Naive thymus-derived CD4-positive, alpha-beta T cell (primary cell): ENCODE data around the gene IRAK2. TPM values are rescaled to one million over a fixed set of nuclear protein-coding genes. Genes with fewer than 3 reads are reported as not detected.

Experiments
- ATAC-seq: fragments of 150-1000 bp; cut with Tn5 transposase; 2 replicates; pipeline ENCODE4 v1.10.0; 2021; ENCODE audit warnings: mild to moderate bottlenecking, moderate library complexity
- CTCF ChIA-PET: fragments of 350-600 bp; sonication (Branson Sonifier 250); formaldehyde crosslinking; loops from one replicate; lab custom pipeline; 2021; ENCODE audit warnings: antibody characterized with exemption; lab: Charles Lee
- POLR2A ChIA-PET: fragments of 350-600 bp; sonication (Branson Sonifier 250); formaldehyde crosslinking; loops from one replicate; lab custom pipeline; 2021; ENCODE audit warnings: antibody characterized with exemption, inconsistent platforms; lab: Charles Lee
- DNase-seq, 9 donors: peaks; one replicate each; pipeline versions ENCODE4 v3.0.0 to v3.0.0-alpha.2; 2020 to 2022; ENCODE audit warnings: mixed read lengths in 1 of 9
- H3K27ac ChIP-seq: one replicate; pipeline ENCODE4 v1.7.0; 2013; ENCODE audit warnings: mild to moderate bottlenecking, low read depth, low read length, moderate library complexity
- H3K27me3 ChIP-seq, 2 donors: one replicate each; pipeline ENCODE4 v1.7.0; 2013; ENCODE audit warnings: low read length in 2 of 2, mild to moderate bottlenecking in 2 of 2, moderate library complexity in 2 of 2; ENCODE audit not compliant: control insufficient read depth in 2 of 2, insufficient read depth in 2 of 2
- H3K36me3 ChIP-seq, 3 experiments: 1 replicate in 2 of 3; 2 replicates in 1 of 3; pipeline ENCODE4 v1.7.0; 2013; ENCODE audit warnings: low read length in 3 of 3, mild to moderate bottlenecking in 3 of 3, moderate library complexity in 1 of 3; ENCODE audit not compliant: insufficient read depth in 3 of 3, control insufficient read depth in 2 of 3
- H3K4me1 ChIP-seq, 2 donors: one replicate each; pipeline ENCODE4 v1.7.0; 2013; ENCODE audit warnings: low read length in 2 of 2, mild to moderate bottlenecking in 2 of 2, moderate library complexity in 1 of 2; ENCODE audit not compliant: control insufficient read depth in 2 of 2, insufficient read depth in 2 of 2
- H3K4me3 ChIP-seq: 2 replicates; pipeline ENCODE4 v1.7.0; 2013; ENCODE audit warnings: mild to moderate bottlenecking, low read length
- H3K9me3 ChIP-seq, 3 experiments: 1 replicate in 2 of 3; 2 replicates in 1 of 3; pipeline ENCODE4 v1.7.0; 2013; ENCODE audit warnings: low read length in 3 of 3; ENCODE audit not compliant: control insufficient read depth in 2 of 3
- H3K27ac Mint-ChIP-seq, 9 donors: one replicate each; pipeline ENCODE4 v1.8.0; 2020 to 2022; ENCODE audit warnings: mixed read lengths in 9 of 9, mild to moderate bottlenecking in 8 of 9, moderate library complexity in 5 of 9, inconsistent platforms in 2 of 9
- H3K27me3 Mint-ChIP-seq, 5 donors: one replicate each; pipeline ENCODE4 v1.8.0; 2021 to 2022; ENCODE audit warnings: mixed read lengths in 5 of 5, mild to moderate bottlenecking in 1 of 5
- H3K36me3 Mint-ChIP-seq, 5 donors: one replicate each; pipeline ENCODE4 v1.8.0; 2020 to 2022; ENCODE audit warnings: mixed read lengths in 5 of 5, mild to moderate bottlenecking in 3 of 5, inconsistent platforms in 1 of 5
- H3K4me1 Mint-ChIP-seq, 7 donors: one replicate each; pipeline ENCODE4 v1.8.0; 2020 to 2022; ENCODE audit warnings: mixed read lengths in 7 of 7, mild to moderate bottlenecking in 3 of 7, inconsistent platforms in 1 of 7
- H3K4me3 Mint-ChIP-seq, 10 donors: one replicate each; pipeline ENCODE4 v1.8.0; 2020 to 2022; ENCODE audit warnings: mild to moderate bottlenecking in 10 of 10, mixed read lengths in 10 of 10, moderate library complexity in 6 of 10, inconsistent platforms in 2 of 10
- H3K9me3 Mint-ChIP-seq, 11 donors: one replicate each; pipeline ENCODE4 v1.8.0; 2020 to 2022; ENCODE audit warnings: mixed read lengths in 11 of 11, mild to moderate bottlenecking in 4 of 11, inconsistent platforms in 1 of 11, moderate library complexity in 1 of 11
- intact Hi-C, 2 donors: fragments of 100-400 bp; cut with micrococcal nuclease; formaldehyde crosslinking; loops; one replicate each; pipeline ENCODE4 v1.15.1; 2023
- polyA plus RNA-seq, 2 donors: library from polyadenylated mRNA; unstranded; fragments of 300-500 nt; fragmentation: Illumina TruSeq; gene quantifications; one replicate each; pipeline ENCODE4 v1.2.3, GENCODE V29; 2021
- total RNA-seq, 6 experiments: library from RNA in 5 of 6; stranded (reverse) in 5 of 6; gene quantifications; 1 replicate in 5 of 6; 2 replicates in 1 of 6; pipeline ENCODE4 v1.2.3 and lab custom pipeline; 2021 to 2026

IRAK2 gene
- total and polyA plus RNA-seq, 7 experiments from 2014 or later, result 1.5 to 4.8 (median 2.3) TPM

DNA sequence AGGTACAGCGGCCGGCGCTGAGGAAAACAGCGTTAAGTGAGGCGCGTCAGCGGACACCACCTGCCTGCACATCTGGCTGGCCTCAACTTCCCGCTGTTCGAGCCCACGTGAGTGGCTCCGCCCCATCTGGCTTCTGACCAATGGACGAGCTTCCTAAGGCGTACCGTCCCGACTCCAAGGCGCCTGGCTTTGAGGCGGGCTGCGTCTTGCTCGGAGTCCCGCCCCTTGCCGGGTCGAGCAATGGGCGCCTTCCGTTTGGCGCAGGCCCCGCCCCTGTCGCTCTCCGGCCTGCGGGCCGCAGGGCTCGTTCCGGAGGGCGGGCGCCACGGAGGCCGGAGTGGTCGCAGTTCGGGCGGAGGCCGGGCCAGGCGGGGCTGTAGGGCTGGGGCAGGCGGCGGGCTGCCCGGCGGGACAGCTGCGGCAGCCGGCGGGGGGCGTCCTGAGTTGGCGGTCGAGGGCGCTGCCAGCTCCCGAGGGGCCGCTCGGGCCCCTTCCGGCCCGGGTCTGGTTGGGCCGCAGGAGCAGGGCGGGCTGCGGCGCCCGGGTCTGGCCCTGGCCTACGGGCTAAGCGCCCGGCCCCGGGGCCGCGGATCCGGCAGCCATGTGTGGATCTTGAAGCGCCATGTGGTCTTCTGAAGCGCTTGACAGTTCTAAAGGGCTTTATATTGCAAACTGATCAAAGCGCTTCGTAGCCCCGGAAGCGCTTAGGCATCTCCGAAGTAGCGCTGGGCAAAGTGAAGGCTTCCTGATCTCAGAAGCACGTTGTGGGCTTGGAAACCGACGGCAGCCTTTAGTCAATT, 83.7 kb downstream of the IRAK2 start, which contains the start of gene TATDN2:
Gene TATDN2, plus strand, starts transcription at position 276 of the 800 bp plus-strand sequence. CDS start 742 bp downstream, outside the sequence.
- Histone ChIP-seq H3K9me3 (peaks cover 0 to 9% (median 7%) of the 10 kb centered on the region in 3 experiments), H3K36me3 (peaks cover 0 to 22% (median 0%) of the 10 kb centered on the region in 3 experiments), H3K27me3 (no peaks in the 10 kb centered on the region), H3K4me1 (peaks cover 28 to 30% of the 10 kb centered on the region in 2 donors), H3K4me3 (peak within 1 kb of the TSS; percentile 99), H3K27ac (peak within 1 kb of the TSS; percentile 80)
- CTCF ChIA-PET, result interaction anchor here (0.7 to 1.1 kb wide), 4 partner anchors 15 to 433 kb away, joined by 3 to 4 read pairs (median 3); no protein-coding TSS in a partner anchor
- Mint-ChIP-seq H3K4me1 (peaks cover 44 to 63% (median 52%) of the 10 kb centered on the region in 7 donors), H3K9me3 (peaks cover 0 to 19% (median 12%) of the 10 kb centered on the region in 11 donors), H3K36me3 (peaks cover 8 to 72% (median 16%) of the 10 kb centered on the region in 5 donors), H3K27ac (peak within 1 kb of the TSS; percentile 91 to 97 (median 95)), H3K4me3 (peak within 1 kb of the TSS; percentile 96 to 100 (median 99)), H3K27me3 (no peaks in the 10 kb centered on the region)
- DNase-seq (peak; percentile 80 to 91 (median 88)), ATAC-seq (peak; percentile 98)
- intact Hi-C loops, result loop anchor here (1.0 to 2.0 kb wide), 19 partner anchors 15 to 852 kb away; partner anchors contain the start of genes BRK1 (in 2 of the 2), SEC13 (in 2 of the 2), SETD5 (in 2 of the 2) and TADA3 (in 2 of the 2)
- POLR2A ChIA-PET, result interaction anchor here (0.5 to 6.0 kb wide), 21 partner anchors 10 to 499 kb away, joined by 3 to 71 read pairs (median 4); partner anchors contain the start of genes ARPC4, BRK1, CRELD1 and EMC3

DNA sequence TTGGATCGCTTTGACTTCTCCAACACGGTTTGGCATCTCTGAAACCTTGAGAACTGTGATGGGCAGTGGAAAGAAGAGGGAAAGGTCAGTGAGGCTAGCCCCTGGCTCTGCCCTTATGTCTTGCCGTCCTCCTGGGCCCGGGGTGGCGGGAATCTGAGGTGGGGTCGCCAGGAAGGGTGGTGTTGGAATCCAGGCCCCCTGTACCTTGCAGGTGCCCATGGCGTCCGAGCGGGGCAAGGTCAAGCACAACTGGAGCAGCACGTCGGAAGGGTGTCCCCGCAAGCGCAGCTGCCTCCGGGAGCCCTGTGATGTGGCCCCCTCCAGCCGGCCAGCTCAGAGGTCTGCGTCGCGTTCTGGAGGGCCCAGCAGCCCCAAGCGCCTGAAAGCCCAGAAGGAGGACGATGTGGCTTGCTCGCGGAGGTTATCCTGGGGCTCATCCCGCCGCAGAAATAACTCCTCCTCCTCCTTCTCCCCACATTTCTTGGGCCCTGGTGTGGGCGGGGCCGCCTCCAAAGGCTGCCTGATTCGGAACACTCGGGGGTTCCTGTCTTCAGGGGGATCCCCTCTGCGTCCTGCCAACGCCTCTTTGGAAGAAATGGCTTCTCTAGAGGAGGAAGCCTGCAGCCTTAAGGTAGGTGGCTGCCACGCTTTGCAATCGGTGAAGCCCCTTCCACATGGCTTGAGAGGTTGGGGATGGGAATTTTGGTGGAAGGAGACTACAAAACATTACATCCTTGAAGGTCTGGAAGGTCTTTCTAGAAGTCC, 84.4 kb downstream of the IRAK2 start:
- peak; percentile 10 for ATAC-seq
- peaks cover 0 to 29% (median 4%) of the 10 kb centered on the region in 3 experiments for H3K36me3 ChIP-seq
- no peaks in the 10 kb centered on the region for H3K27me3 Mint-ChIP-seq
- H3K4me3 ChIP-seq, result peak overlapping the region; percentile 99
- H3K4me1 ChIP-seq, result peaks cover 34 to 36% of the 10 kb centered on the region in 2 donors
- H3K27me3 ChIP-seq, result no peaks in the 10 kb centered on the region
- POLR2A ChIA-PET, result interaction anchor here (0.5 to 6.0 kb wide), 8 partner anchors 10 to 457 kb away, joined by 3 to 71 read pairs (median 4); partner anchors contain the start of genes ARPC4, TADA3 and VHL
- intact Hi-C loops, result loop anchor here (1.0 to 2.0 kb wide), 20 partner anchors 14 to 852 kb away; partner anchors contain the start of genes BRK1 (in 2 of the 2), BRPF1 (in 2 of the 2), SEC13 (in 2 of the 2) and SETD5 (in 2 of the 2)
- peaks cover 47 to 63% (median 52%) of the 10 kb centered on the region in 7 donors for H3K4me1 Mint-ChIP-seq
- CTCF ChIA-PET, result interaction anchor here (0.6 kb wide), 1 partner anchor 50 kb away, joined by 4 read pairs; no protein-coding TSS in a partner anchor
- peak overlapping the region; percentile 96 to 100 (median 99) for H3K4me3 Mint-ChIP-seq
- DNase-seq, result peak in 8 of 9 donors; percentile 24 to 80 (median 32)
- H3K9me3 Mint-ChIP-seq, result peaks cover 0 to 19% (median 12%) of the 10 kb centered on the region in 11 donors
- peak overlapping the region; percentile 88 to 97 (median 95) for H3K27ac Mint-ChIP-seq
- H3K27ac ChIP-seq, result peak overlapping the region; percentile 80
- H3K36me3 Mint-ChIP-seq, result peaks cover 13 to 74% (median 23%) of the 10 kb centered on the region in 5 donors
- H3K9me3 ChIP-seq, result peaks cover 0 to 9% (median 7%) of the 10 kb centered on the region in 3 experiments

DNA sequence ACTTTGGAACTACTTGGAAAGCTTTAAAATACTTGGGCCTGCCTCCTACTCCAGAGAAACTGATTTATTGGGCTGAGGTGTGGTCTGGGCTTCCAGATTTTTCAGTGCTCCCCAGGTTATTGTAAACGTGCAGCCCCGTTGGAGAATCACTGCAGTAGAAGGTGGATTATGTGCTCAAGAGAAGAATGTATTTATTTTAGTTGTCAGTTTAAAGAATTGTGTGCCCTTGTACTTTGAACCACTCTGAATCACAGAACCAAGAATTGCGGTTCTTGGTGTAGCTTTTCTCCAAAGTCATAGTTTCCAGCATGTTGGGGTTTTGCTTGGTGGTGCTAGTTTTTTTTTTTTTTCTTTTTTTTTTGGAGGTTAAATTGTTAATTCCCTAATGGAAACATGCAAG, 85.1 kb downstream of the IRAK2 start:
- peak overlapping the region; percentile 80 for H3K27ac ChIP-seq
- CTCF ChIA-PET, result interaction anchor here (0.6 kb wide), 1 partner anchor 51 kb away, joined by 4 read pairs; no protein-coding TSS in a partner anchor
- POLR2A ChIA-PET, result interaction anchor here (1.3 to 6.0 kb wide), 3 partner anchors 9 to 56 kb away, joined by 3 to 71 read pairs (median 4); no protein-coding TSS in a partner anchor

DNA sequence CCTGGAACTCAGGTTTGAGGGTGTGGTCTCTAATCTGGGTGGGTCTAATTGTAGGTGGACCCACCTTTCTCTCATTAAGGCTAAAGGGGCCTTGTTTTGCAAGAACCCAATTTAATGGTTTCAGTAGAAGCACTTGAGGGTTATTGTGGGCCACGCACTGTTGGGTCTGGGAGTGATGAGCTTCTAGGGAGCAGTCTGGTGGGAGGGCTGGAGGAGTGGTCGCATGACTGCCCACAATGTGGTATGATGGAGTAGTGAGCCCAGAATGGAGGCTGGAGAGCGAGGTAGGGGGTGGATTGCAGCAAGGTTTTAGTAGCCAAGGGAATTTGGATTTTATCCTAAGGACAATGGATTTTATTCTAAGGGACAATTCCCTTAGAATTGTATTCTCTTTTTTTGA, 86.3 kb downstream of the IRAK2 start:
- Histone ChIP-seq H3K4me3 (peak overlapping the region; percentile 99), H3K9me3 (peaks cover 0 to 1% (median 0%) of the 10 kb centered on the region in 3 experiments), H3K27ac (peak overlapping the region; percentile 23), H3K36me3 (peaks cover 0 to 36% (median 4%) of the 10 kb centered on the region in 3 experiments), H3K27me3 (no peaks in the 10 kb centered on the region), H3K4me1 (peaks cover 34 to 38% of the 10 kb centered on the region in 2 donors)
- Mint-ChIP-seq H3K9me3 (peaks cover 0 to 10% (median 2%) of the 10 kb centered on the region in 11 donors), H3K36me3 (peaks cover 13 to 70% (median 24%) of the 10 kb centered on the region in 5 donors), H3K4me3 (peak overlapping the region; percentile 96 to 100 (median 99)), H3K4me1 (peaks cover 57 to 80% (median 68%) of the 10 kb centered on the region in 7 donors), H3K27me3 (no peaks in the 10 kb centered on the region), H3K27ac (peak overlapping the region; percentile 83 to 96 (median 92))
- DNase-seq (no peak), ATAC-seq (no peak)
- ChIA-PET POLR2A (interaction anchor here (1.2 to 6.0 kb wide), 4 partner anchors 8 to 57 kb away, joined by 3 to 71 read pairs (median 4); no protein-coding TSS in a partner anchor), CTCF (interaction anchor here (0.7 to 1.2 kb wide), 2 partner anchors 13 to 42 kb away, joined by 3 read pairs; no protein-coding TSS in a partner anchor)
- intact Hi-C loops, result no loop called here

More for the DNA sequence above, 85.1 kb downstream of the IRAK2 start:
- Mint-ChIP-seq H3K36me3 (peaks cover 13 to 75% (median 24%) of the 10 kb centered on the region in 5 donors), H3K27ac (peak overlapping the region; percentile 83 to 96 (median 92)), H3K4me1 (peaks cover 54 to 69% (median 58%) of the 10 kb centered on the region in 7 donors), H3K4me3 (peak overlapping the region; percentile 96 to 100 (median 99)), H3K9me3 (peaks cover 0 to 15% (median 7%) of the 10 kb centered on the region in 11 donors), H3K27me3 (no peaks in the 10 kb centered on the region)
- ATAC-seq (no peak), DNase-seq (peak in 2 of 9 donors; percentile 33)
- Histone ChIP-seq H3K27me3 (no peaks in the 10 kb centered on the region), H3K9me3 (peaks cover 0 to 9% (median 7%) of the 10 kb centered on the region in 3 experiments), H3K4me3 (peak overlapping the region; percentile 99), H3K4me1 (peaks cover 34 to 38% of the 10 kb centered on the region in 2 donors), H3K36me3 (peaks cover 0 to 32% (median 4%) of the 10 kb centered on the region in 3 experiments)
- intact Hi-C loops, result loop anchor here (1.0 to 2.0 kb wide), 6 partner anchors 37 to 853 kb away; partner anchors contain the start of genes SETD5 (in 2 of the 2), ARPC4 (in 1 of the 2), BRPF1 (in 1 of the 2) and FANCD2 (in 1 of the 2)

DNA sequence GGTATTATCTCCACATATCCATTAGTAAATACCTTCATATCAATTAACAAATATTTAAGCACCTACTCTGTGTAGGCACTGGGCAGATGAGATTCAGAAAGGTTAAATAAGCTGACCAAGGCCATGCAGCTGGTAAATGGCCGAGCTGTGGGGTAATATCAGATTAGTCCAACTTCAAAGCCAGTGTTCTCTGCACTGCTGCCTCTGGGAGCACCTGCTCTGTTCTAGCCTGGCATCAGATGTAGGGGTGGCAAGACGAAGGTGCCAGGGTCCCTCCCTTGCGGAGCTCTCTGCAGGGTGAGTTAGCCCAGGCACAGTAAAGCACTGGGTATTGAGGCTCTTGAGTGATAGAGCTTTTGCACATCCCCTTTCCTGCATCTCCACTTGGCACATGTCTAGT, 89.0 kb downstream of the IRAK2 start:
- ChIA-PET CTCF (no interaction called here), POLR2A (interaction anchor here (1.9 kb wide), 1 partner anchor 10 kb away, joined by 10 read pairs; no protein-coding TSS in a partner anchor)
- Mint-ChIP-seq H3K27me3 (no peaks in the 10 kb centered on the region), H3K27ac (peak overlapping the region; percentile 41 to 88 (median 75)), H3K9me3 (no peaks in the 10 kb centered on the region), H3K4me1 (peaks cover 57 to 90% (median 73%) of the 10 kb centered on the region in 7 donors), H3K4me3 (peak overlapping the region in 8 of 10 donors; percentile 10 to 96 (median 46)), H3K36me3 (peaks cover 18 to 59% (median 29%) of the 10 kb centered on the region in 5 donors)
- peaks cover 32% of the 10 kb centered on the region in 2 donors for H3K4me1 ChIP-seq
- H3K9me3 ChIP-seq, result no peaks in the 10 kb centered on the region
- H3K27me3 ChIP-seq, result no peaks in the 10 kb centered on the region
- no peak for ATAC-seq
- H3K36me3 ChIP-seq, result peaks cover 0 to 47% (median 4%) of the 10 kb centered on the region in 3 experiments
- DNase-seq, result no peak
- intact Hi-C loops, result no loop called here
- no peak overlapping the region for H3K27ac ChIP-seq
- H3K4me3 ChIP-seq, result no peak overlapping the region
